Panc1 (cell line): Measurements from ENCODE around the gene EPHA6.

Source experiments
- CTCF ChIP-seq: fragments of 450-650 bp; IDR thresholded peaks from 2 replicates; pipeline ENCODE4 v1.5.1; 2017; ENCODE audit warnings: mild to moderate bottlenecking
- REST ChIP-seq, 2 experiments: IDR thresholded peaks; 2 replicates each; pipeline ENCODE4 v1.6.1; 2011 to 2012; ENCODE audit warnings: low read depth in 2 of 2, control low read depth in 1 of 2, low read length in 1 of 2, mild to moderate bottlenecking in 1 of 2, moderate library complexity in 1 of 2; ENCODE audit not compliant: insufficient read depth in 1 of 2

- TF ChIP-seq CTCF (no peak), REST (IDR thresholded peaks at IDR 0.05; ENCODE audit: insufficient read depth in 1 of 2, low read depth in 2 of 2, low read length in 1 of 2) (no peak)
Observed at GRCh38 chr3:97698691-97699090, 884.3 kb downstream of the EPHA6 start.
